Smooth muscle cell of the coronary artery (primary cell): ENCODE measurements around the gene GOLGA6L22. TPM values are rescaled to one million over a fixed set of nuclear protein-coding genes. Genes with fewer than 3 reads are reported as not detected.

Source experiments
- total RNA-seq: library from RNA; depleted of rRNA; stranded (reverse); fragments of >200 nt; gene quantifications from 2 replicates; pipeline ENCODE4 v1.2.3, GENCODE V29; 2014; ENCODE audit warnings: low replicate concordance

GOLGA6L22 gene, protein sequence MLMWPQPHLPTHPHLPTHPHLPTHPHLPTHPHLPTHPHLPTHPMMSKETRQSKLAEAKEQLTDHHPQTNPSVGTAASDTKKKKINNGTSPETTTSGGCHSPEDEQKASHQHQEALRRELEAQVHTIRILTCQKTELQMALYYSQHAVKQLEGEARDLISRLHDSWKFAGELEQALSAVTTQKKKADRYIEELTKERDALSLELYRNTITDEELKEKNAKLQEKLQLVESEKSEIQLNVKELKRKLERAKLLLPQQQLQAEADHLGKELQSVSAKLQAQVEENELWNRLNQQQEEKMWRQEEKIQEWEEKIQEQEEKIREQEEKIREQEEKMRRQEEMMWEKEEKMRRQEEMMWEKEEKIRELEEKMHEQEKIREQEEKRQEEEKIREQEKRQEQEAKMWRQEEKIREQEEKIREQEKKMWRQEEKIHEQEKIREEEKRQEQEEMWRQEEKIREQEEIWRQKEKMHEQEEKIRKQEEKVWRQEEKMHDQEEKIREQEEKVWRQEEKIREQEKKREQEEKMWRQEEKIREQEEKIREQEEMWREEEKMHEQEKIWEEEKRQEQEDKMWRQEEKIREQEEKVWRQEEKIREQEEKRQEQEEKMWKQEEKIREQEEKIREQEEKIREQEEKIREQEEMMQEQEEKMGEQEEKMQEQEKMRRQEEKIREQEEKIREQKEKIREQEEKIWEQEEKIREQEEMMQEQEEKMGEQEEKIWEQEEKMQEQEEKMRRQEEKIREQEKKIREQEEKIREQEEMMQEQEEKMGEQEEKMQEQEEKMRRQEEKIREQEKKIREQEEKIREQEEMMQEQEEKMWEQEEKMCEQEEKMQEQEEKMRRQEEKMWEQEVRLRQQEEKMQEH
- not detected in 2 replicates for total RNA-seq

DNA sequence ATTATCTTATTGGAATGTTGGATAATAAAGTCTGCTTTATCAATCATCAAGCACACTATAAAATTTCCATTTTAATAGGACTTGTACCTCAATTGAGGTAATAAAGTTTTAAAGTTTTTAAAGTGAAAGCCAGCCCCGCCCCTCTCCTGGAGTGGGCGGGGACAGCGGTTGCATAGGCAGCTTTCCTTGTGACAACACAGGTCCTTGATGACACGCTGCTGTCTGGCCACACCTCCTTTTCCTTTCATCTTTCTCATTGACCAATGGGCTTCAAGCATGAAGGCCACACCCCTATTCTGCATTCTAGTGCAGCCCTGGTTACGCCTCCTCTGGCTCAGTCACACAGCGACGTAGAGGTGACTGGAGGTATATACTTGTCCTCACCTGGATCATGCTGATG lies at the start of gene GOLGA6L22:
GOLGA6L22 (plus strand) TSS at position 301 of the 400 bp plus-strand sequence; CDS start at position 392, 91 bp downstream.

